NCI-H1930 (cell line): Measurements from ENCODE around the gene TSPAN16.

Source experiments
- DNase-seq, 2 experiments: peaks; one replicate each; lab custom pipeline; 2025; lab: John Stamatoyannopoulos, UW

Gene TSPAN16

GRCh38 chr19:11295665-11296245, at the start of gene TSPAN16:
TSS of gene TSPAN16 (plus strand) at chr19:11296160. CDS start at chr19:11296298, 138 bp downstream.
- DNase-seq = no peak

GRCh38 chr19:11246941-11247340, 49.0 kb upstream of the TSPAN16 start:
- no peak for DNase-seq

- DNase-seq = no peak
Observed at GRCh38 chr19:11247391-11247790, 48.6 kb upstream of the TSPAN16 start.

- DNase-seq = no peak
Observed at GRCh38 chr19:11247934-11248333, 48.0 kb upstream of the TSPAN16 start.

GRCh38 chr19:11248852-11249251, 47.1 kb upstream of the TSPAN16 start:
- no peak for DNase-seq

GRCh38 chr19:11251217-11251616, 44.7 kb upstream of the TSPAN16 start:
- no peak for DNase-seq

GRCh38 chr19:11251650-11252314, 44.2 kb upstream of the TSPAN16 start:
- no peak for DNase-seq

- DNase-seq = no peak
Observed at GRCh38 chr19:11252665-11253355, 43.1 kb upstream of the TSPAN16 start.

- no peak for DNase-seq
Observed at GRCh38 chr19:11254666-11255065, 41.3 kb upstream of the TSPAN16 start.

GRCh38 chr19:11256189-11256588, 39.8 kb upstream of the TSPAN16 start:
- DNase-seq = no peak

- DNase-seq = no peak
Observed at GRCh38 chr19:11257846-11258380, 38.0 kb upstream of the TSPAN16 start.

GRCh38 chr19:11260996-11261395, 35.0 kb upstream of the TSPAN16 start:
- DNase-seq = no peak

- DNase-seq = no peak
Observed at GRCh38 chr19:11261431-11261970, 34.5 kb upstream of the TSPAN16 start.

- no peak for DNase-seq
Observed at GRCh38 chr19:11261971-11262839, 33.8 kb upstream of the TSPAN16 start, which contains the start of gene DOCK6. TSS of gene DOCK6 (minus strand) at chr19:11262524. CDS start at chr19:11262440, 84 bp downstream.

- DNase-seq = no peak
Observed at GRCh38 chr19:11263726-11264125, 32.2 kb upstream of the TSPAN16 start.

GRCh38 chr19:11264452-11265176, 31.3 kb upstream of the TSPAN16 start:
- DNase-seq = no peak

- DNase-seq = no peak
Observed at GRCh38 chr19:11265177-11265784, 30.7 kb upstream of the TSPAN16 start.

GRCh38 chr19:11265785-11266236, 30.1 kb upstream of the TSPAN16 start:
- no peak for DNase-seq

- no peak for DNase-seq
Observed at GRCh38 chr19:11267316-11268085, 28.5 kb upstream of the TSPAN16 start.
